Esophagus muscularis mucosa (tissue), 3 donors: Measurements from ENCODE around the gene CSPG4.

ENCODE experiments used
- POLR2A ChIP-seq: fragments of 450-650 bp; IDR thresholded peaks from one replicate; pipeline ENCODE4 v1.6.1; 2017; ENCODE audit warnings: antibody characterized with exemption, moderate library complexity, mild to moderate bottlenecking, low read depth
- POLR2AphosphoS5 ChIP-seq, 2 donors: sonication (generic); formaldehyde crosslinking; IDR thresholded peaks; one replicate each; pipeline ENCODE4 v1.6.1; 2017; ENCODE audit warnings: antibody characterized with exemption in 2 of 2
- TF ChIP-seq, protein P1 (sequence below), 3 experiments: fragments of 200-600 bp in 2 of 3; fragments of 450-650 bp in 1 of 3; sonication (generic) in 2 of 3; IDR thresholded peaks; one replicate each; pipeline ENCODE4 v1.5.1; 2017 to 2019; ENCODE audit warnings: antibody characterized with exemption in 3 of 3, mild to moderate bottlenecking in 2 of 3, moderate library complexity in 1 of 3

DNA sequence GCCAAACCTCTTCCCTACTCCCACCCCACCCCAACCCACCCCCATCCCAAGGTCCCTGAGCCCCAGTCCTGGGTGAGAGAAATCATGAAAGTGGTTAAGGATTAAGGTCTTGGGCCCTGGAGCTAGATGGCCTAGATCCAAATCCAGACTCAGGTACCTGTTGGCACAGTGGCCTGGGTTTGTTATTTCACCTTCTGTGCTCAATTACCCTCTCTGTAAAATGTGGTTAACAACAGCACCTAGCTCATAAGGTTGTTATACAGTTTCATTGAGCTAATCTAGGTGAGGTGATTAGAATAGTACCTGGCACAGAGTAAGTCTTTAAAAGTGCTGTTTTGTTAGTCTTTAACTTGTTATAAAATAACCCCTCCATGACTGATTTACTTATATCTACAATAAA, 80.7 kb downstream of the CSPG4 start:
- TF ChIP-seq, protein P1, sequence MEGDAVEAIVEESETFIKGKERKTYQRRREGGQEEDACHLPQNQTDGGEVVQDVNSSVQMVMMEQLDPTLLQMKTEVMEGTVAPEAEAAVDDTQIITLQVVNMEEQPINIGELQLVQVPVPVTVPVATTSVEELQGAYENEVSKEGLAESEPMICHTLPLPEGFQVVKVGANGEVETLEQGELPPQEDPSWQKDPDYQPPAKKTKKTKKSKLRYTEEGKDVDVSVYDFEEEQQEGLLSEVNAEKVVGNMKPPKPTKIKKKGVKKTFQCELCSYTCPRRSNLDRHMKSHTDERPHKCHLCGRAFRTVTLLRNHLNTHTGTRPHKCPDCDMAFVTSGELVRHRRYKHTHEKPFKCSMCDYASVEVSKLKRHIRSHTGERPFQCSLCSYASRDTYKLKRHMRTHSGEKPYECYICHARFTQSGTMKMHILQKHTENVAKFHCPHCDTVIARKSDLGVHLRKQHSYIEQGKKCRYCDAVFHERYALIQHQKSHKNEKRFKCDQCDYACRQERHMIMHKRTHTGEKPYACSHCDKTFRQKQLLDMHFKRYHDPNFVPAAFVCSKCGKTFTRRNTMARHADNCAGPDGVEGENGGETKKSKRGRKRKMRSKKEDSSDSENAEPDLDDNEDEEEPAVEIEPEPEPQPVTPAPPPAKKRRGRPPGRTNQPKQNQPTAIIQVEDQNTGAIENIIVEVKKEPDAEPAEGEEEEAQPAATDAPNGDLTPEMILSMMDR (IDR thresholded peaks at IDR 0.05) = no peak
- TF ChIP-seq POLR2A = no peak
- no peak for TF ChIP-seq POLR2AphosphoS5 (IDR thresholded peaks at IDR 0.05)
